Epidermal melanocyte (primary cell): Measurements from ENCODE around the gene CDC42SE2.
"Not testable (repeated sequence)": the region's sequence is repeated elsewhere in the genome, so short reads cannot be mapped to it uniquely, and the experiment has no call there.

Experiments
- DNase-seq: peaks from one replicate; pipeline ENCODE4 v3.0.0; 2011; ENCODE audit warnings: low spot score; ENCODE audit not compliant: insufficient read length

Gene CDC42SE2

DNA sequence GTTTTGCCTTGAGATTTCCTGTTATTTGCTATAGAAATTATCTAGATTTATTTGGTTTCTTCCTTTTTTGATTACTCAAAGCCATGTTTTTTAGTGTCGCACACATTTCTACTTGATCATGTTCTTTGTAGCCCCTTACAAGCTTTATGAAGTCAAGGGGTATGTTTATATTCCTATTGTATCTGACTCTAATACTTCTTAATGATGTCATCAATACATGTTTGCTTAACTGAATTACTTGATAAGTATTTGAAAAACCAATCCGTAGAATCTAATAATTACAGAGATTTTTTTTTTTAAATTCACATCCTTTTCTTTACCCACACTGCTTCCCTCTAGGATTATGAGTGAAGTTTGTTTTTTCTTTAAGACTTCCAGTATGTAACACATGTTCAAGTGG lies 53.0 kb downstream of the CDC42SE2 start:
- no peak for DNase-seq

DNA sequence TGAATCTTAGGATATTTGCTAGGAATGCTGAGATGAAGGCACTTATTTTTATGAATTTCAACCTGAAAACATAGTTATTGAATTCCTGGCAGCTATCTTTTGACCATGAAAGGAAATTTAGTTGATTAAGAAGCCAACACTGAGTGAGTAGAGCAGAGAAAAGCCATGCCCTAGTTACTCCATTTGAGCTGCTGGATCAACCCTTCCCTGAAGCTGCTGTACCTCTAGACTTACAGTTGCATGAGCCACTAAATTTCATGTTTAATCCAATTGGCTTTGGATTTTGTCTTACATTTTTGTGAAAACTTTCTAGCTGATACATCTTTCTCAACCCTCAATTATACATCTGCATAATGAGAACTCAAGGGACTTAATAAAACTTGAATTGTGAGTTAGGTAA lies 54.6 kb downstream of the CDC42SE2 start:
- no peak for DNase-seq

DNA sequence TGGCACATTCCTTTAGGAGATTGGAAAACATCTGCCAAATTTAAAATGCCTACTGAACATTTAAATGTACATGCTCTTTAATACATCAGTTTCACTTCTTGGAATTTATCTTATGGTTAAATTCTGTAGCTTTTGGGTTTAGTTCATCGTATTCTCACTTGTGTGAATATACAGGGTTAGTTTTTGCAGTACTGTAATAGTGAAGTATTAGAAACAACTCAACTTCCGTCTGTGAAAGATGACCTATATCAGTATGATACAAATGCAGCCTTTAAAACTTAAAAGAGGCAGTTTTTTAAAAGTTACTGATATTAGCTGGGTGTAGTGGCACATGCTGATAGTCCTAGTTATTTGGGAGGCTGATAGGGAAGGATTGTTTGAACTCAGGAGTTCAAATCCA lies 57.2 kb downstream of the CDC42SE2 start:
- DNase-seq = no peak

DNA sequence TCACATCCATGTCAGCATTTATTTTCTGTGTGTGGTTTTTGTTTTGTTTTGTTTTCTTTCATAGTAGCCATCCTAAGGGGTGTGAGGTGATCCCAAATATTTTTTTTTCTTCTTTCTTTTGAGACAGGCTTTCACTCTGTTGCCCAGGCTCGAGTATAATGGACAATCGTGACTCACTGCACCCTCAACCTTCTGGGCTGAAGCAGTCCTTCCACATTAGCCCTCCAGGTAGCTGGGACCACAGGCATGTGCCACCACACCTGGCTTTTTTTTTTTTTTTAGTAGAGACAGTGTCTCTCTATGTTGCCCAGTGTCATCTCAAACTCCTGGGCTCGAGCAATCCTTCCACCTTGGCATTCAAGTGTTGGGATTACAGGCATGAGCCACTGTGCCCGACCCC lies 59.1 kb downstream of the CDC42SE2 start:
- no peak for DNase-seq

DNA sequence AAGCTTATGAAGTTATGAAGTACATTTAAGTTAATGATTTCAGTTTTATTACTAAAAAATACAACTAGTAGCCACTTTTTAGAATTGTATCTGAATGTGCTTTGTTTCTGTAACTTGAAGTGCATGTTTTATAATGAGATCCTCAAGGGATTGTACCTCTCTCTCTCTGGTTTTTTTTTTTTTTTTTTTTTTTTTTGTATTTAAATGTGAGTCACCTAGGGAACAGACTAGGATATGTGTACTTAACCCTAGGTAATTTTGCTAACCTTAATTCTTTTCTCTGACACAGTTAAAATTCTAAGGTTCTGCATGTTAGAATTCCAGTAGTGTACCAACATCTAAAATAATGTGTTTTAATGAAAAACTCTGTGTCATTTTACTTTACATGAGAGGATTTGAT lies 59.5 kb downstream of the CDC42SE2 start:
- DNase-seq = no peak

DNA sequence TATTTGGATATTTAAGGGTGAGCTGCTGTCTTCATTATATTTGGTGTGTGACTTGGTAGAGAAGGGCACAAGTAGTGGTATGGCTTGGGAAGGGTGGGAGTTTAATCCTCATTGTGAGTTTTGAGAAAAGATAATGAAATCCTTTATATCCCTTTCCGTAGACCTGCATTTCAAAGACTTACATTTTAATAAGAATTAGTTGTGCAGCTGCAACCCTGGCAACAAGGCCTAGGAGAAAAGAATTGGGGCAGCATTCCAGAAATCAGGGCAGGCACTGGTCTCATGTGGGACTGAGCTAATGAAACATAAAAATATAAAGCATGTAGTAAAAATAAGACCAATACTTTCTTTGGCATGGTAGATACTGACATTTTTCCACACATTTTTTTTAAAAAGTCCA lies 60.5 kb downstream of the CDC42SE2 start:
- DNase-seq = no peak

DNA sequence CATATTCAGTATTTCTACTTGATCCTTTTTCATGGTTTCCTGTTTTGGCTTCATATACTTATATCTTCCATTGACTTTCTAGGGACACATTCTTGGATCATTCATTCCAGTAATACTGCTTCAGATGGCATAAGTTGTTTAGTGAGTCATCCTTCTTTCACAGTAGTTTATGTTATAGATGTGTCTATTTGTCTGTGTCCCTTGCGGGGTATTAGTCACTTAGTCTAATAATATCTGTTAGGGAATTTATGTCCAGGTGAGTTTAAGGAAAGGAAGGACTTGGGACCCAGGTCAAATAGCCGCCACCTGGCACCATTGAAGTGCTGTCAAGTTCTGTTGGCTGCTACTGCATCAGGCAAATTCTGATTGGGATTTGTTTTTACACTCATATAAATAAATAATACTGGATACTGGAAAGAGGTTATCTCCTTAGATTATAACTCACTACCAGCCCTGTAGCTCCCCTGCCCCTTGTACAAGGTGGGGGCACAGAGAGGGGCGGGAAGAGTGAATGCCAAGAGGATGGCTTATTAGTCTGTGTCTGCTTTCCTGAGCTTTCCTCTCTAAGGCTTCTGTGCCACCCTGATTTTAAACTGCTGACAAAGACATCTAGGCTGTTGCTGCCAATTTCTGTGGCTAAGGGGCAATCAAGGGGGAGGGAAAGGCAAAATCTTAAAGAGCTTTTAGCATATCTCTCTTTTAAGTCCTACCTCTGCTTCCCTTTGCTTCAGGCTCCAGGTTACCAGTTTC lies 64.9 kb downstream of the CDC42SE2 start:
- no peak for DNase-seq

DNA sequence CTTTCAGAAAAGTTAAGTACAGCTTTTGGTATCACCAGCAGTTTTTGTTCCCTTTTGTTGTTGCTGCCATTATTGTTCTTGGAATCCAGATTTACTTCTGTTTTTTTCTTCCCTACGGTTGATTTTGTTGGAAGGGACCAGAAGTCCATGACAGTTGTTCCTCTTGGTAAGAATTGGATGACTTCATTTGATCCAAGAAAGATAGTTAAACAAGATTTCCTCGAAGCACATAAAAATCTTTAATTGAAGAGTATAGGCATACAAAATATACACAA lies 65.4 kb downstream of the CDC42SE2 start:
- no peak for DNase-seq

DNA sequence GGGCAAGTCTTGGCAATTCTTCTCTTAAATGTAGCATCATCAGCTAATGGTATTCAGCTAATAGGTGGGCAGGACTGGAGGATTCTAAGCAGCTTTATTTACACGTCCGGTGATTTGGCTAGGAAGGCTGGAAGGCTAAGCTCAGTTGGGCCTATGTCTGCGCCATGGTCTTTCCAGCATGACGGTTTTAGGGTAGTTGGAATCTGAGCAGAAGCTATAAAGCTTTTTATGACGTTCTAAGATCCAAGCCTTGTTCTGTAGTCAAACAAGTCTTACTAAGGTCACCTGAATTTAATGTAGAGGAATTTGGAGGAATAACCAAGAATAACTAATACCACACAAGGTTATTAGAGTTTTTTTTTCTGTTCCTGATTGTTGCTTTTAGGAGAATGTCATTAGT lies 66.2 kb downstream of the CDC42SE2 start:
- DNase-seq = no peak

DNA sequence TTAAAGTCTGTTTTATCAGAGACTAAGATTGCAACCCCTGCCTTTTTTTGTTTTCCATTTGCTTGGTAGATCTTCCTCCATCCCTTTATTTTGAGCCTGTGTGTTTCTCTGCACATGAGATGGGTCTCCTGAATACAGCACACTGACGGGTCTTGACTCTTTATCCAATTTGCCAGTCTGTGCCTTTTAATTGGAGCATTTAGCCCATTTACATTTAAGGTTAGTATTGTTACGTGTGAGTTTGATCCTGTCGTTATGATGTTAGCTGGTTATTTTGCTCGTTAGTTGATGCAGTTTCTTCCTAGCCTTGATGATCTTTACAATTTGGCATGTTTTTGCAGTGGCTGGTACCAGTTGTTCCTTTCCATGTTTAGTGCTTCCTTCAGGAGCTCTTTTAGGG lies 71.9 kb downstream of the CDC42SE2 start:
- not testable (repeated sequence) for DNase-seq

DNA sequence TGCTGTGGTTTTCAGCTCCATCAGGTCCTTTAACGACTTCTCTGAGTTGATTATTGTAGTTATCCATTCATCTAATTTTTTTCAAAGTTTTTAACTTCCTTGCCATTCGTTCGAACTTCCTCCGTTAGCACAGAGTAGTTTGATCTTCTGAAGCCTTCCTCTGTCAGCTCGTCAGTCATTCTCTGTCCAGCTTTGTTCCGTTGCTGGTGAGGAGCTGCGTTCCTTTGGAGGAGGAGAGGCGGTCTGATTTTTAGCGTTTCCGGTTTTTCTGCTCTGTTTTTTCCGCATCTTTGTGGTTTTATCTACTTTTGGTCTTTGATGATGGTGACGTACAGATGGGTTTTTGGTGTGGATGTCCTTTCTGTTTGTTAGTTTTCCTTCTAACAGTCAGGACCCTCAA lies 72.9 kb downstream of the CDC42SE2 start:
- not testable (repeated sequence) for DNase-seq

DNA sequence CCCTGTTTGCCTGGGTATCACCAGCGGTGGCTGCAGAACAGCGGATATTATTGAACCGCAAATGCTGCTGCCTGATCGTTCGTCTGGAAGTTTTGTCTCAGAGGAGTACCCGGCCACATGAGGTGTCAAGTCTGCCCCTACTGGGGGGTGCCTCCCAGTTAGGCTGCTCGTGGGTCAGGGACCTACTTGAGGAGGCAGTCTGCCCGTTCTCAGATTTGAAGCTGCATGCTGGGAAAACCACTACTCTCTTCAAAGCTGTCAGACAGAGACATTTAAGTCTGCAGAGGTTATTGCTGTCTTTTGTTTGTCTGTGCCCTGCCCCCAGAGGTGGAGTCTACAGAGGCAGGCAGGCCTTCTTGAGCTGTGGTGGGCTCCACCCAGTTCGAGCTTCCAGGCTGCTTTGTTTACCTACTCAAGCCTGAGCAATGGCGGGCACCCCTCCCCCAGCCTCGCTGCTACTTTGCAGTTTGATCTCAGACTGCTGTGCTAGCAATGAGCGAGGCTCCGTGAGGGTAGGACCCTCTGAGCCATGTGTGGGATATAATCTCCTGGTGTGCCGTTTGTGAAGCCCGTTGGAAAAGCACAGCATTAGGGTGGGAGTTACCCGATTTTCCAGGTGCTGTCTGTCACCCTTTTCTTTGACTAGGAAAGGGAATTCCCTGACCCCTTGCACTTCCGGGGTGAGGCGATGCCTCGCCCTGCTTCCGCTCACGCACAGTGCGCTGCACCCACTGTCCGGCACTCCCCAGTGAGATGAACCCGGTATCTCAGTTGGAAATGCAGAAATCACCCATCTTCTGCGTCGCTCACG lies 73.6 kb downstream of the CDC42SE2 start:
- DNase-seq = not testable (repeated sequence)

DNA sequence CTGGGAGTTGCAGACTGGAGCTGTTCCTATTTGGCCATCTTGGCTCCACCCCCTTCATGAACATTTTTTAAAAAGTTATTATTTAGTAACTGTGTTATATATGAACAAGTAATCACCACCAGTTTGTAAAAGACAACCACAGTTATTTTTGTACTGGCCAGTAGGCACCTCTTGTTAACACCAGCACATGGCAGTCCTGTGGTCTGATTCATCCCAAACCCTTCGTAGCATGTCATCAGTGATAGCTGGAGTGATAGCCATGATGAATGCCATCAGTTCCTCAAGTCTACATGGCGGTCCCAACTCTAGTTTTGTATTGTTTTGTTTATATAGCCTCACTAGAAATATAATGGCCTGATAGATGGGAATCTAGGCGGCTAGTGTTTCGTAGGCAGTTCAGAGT lies 74.2 kb downstream of the CDC42SE2 start:
- DNase-seq = no peak

DNA sequence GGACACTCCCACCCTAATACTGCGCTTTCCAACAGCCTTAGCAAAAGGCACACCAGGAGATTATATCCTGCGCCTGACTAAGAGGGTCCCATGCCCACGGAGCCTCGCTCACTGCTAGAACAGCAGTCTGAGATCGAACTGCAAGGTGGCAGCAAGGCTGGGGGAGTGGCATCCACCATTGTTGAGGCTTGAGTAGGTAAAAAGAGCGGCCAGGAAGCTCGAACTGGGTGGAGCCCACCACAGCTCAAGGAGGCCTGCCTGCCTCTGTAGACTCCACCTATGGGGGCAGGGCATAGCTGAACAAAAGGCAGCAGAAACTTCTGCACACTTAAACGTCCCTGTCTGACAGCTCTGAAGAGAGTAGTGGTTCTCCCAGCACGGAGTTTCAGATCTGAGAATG lies 80.4 kb downstream of the CDC42SE2 start:
- DNase-seq = not testable (repeated sequence)

DNA sequence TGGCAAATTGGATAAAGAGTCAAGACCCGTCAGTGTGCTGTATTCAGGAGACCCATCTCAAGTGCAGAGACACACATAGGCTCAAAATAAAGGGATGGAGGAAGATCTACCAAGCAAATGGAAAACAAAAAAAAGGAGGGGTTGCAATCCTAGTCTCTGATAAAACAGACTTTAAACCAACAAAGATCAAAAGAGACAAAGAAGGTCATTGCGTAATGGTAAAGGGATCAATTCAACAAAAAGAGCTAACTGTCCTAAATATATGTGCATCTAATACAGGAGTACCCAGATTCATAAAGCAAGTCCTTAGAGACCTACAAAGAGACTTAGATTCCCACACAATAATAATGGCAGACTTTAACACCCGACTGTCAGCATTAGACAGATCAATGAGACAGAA lies 82.4 kb downstream of the CDC42SE2 start:
- DNase-seq = not testable (repeated sequence)

DNA sequence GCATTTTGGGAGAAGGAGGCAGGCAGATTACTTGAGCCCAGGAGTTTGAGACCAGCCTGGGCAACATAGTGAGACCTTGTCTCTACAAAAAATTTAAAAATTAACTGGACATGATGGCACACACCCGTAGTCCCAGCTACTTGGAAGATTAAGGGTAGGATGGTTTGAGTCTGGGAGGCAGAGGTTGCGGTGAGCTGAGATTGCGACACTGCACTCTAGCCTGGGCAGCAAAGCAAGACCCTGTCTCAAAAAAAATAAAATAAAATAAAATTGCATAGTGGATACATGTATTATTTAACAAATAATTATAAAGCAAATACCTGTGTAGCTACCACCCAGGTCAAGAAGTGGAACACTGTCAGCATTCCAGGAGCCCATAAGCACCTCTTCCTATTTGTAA lies 90.1 kb downstream of the CDC42SE2 start:
- DNase-seq = no peak

DNA sequence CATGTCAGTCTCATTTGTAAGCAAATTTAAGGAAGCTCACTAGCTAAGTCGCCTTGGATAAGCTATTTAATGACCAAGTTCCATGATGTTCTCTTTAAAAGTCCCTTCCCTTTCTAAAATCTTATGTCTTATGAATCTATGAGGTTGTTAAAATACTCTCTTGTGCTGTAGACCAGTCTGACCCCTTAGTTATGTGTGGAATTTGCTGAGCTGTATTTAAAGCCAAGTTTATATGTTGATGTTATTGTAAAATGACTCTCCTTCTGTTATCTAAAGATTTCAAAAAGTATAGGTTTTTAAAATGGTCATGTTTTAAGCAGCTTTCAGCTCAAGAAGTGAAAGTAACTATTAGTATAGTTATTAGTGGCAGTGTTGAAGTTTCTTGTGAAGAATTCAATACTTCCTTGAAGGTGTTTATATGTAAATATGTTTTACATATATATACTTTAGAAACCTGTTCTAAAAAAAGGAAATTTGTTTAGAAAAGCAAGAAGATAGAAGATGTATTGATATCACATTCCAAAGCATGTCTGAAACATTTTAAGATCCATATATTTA lies 92.2 kb downstream of the CDC42SE2 start:
- DNase-seq = no peak

DNA sequence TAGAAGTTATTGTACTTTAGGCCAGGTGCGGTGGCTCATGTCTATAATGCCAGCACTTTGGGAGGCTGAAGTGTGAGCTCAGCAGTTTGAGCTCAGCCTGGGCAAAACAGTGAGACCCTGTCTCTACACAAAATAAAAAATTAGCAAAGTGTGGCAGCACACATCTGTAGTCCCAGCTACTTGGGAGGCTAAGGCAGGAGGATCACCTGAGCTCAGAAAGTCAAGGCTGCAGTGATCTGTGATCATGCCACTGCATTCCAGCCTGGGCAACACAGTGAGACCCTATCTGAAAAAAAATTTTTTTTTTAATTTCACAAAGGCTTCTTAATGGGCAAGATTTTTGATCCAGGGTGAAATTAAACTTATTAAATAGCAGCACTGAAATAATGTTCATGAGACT lies 92.8 kb downstream of the CDC42SE2 start:
- DNase-seq = no peak

DNA sequence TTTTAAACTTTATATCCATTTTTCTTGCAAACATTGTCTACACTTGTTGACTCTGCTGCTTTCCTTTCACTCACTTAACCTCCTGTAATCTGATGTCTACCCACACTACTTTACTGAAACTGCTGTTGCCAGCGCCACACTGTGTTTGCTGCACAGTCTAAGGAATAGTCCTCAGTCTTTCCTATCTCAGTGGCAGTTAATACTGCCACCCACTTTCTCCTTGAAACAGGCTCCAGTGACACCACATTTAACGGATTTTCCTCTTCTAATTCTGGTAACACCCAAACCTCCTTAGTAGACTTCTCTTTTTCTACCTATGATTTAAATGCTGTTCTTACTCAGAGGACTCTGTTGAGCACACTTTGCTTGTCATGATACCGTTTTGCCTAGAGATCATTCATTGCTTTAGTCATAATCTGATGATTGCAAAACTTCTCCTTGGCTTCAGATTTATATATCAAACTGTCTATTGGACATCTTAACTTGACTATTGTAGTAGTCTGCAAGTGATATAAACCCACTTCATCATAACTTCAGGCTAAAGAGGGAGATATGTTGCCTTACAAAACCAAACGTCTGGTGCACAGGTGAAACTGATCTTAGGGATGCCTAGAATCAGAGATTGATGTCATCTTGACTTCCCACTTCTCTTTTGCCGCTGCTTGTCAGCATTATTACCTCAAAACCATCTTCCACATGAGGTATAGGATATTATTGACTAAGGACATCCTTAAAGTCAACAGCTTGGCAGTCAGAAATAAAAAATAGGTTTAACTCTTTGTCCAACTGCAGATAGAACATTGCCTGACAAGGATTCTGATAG lies 94.1 kb downstream of the CDC42SE2 start:
- no peak for DNase-seq

DNA sequence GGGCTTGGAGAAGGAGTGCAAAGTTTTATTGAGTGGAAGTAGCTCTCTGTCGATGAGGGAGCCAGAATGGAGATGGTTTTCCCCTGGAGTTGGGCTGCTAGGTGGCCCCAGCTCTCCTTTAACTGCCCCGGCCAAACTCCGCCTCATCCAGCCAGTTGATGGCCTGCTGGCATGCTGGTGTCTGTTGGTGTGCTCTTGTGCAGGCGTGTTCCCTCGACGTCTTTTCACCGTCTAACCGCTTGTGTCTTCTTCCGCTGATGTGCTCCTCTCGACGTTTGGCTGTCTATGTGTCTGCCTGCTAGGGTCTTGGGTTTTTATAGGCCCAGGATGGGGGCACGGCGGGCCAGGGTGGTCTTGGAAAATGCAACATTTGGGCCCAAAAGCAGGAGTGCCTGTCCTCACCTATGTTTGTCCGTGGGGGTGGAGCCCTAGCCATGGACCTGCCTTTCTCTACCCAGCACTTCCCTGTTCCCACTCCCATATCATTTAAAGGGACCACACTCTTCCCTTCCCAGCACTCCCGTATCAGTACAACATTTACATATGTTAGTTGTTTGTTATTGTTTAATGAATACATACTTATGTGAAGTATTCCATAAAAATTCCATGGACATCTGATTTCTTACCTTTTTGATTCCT lies 97.9 kb downstream of the CDC42SE2 start:
- no peak for DNase-seq

DNA sequence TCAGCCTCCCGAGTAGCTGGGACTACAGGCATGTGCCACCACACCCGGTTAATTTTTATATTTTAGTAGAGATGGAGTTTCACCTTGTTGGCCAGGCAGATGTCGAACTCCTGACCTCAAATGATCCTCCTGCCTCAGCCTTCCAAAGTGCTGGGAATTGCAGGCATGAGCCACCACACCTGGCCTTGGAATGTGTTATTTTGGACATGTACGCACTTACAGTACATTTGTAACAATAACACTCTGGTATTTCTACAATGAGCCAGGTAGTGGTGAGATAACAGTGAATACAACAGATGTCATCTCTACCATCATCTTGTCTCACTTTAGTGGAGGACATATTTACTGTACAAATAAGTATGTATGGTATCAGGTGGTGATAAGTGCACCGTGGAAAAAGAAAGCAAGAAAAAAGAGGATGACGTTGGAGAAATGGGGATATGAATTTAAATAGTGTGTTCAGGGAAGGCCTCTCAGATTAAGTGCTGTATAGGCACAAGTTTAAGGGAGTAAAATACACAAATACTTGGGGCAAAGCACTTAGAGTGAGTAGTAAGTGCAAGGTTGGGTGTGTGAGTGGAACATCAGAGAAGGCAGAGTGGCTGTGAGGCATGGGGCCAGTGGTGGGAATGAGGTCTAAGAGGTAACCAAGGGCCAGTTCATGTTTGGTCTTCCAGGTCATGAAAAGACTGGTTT lies 100.1 kb downstream of the CDC42SE2 start:
- no peak for DNase-seq
